GM19193 (cell line): Measurements from ENCODE around the gene MTURN.

Experiments
- POLR2A ChIP-seq: IDR thresholded peaks from 4 replicates; pipeline ENCODE4 v1.6.1; 2011; ENCODE audit not compliant: insufficient read depth, insufficient read length; ENCODE audit errors: extremely low read depth

MTURN gene

DNA sequence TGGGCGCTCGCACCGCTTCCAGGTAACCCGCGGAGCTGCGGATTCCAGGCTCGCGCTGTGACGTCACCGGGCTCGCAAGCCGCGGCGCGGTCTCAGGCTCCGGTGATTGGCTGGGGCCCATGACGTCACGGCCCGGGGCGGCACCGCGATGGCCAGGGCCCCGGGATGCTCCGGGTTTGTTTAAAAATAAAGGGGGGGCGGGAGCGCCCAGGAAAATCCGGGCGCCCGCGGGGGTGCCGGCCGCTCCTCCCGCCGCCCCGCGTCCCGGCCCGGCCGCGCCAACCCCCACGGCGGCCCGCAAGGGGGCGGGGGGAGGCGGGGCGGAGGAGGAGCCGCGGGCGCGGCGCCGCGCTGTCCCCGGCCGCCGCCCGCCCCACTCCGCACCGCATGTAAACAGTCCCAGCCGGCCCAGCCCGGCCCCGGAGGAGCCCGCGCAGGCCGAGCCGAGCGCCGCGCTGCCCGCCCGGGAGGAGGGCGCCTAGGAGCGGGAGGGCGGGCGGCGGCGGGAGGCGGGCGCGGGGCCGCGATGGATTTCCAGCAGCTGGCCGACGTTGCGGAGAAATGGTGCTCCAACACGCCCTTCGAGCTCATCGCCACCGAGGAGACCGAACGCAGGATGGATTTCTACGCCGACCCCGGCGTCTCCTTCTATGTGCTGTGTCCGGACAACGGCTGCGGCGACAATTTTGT, at the start of gene MTURN:
Gene MTURN, plus strand, starts transcription at position 376 of the 690 bp plus-strand sequence. Its CDS starts 151 bp downstream, at position 527.
- TF ChIP-seq POLR2A: no peak

- TF ChIP-seq POLR2A: no peak
Observed at GRCh38 chr7:30086529-30086928, 48.3 kb upstream of the MTURN start.

GRCh38 chr7:30087371-30087770, 47.4 kb upstream of the MTURN start:
- TF ChIP-seq POLR2A: no peak

DNA sequence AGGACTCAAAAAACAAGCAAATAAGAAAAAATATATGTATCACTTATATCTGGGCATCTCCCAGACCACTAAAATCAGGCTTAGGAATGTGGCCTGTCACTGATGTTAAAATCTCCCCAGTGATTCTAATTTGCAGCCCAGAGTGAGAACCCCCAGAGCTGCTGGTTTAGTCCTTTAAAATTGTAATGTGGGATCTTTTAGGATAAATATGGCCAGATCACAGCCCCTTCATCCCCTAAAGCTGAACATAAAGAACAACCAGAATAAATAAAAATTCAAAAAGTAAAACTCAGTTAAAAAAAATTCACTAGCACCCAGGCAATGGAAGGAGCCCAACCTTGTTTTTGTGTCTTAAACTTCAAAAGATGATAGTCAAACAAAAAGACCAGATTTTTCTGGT, 46.4 kb upstream of the MTURN start:
- TF ChIP-seq POLR2A: no peak

- TF ChIP-seq POLR2A: no peak
Observed at GRCh38 chr7:30090111-30090510, 44.7 kb upstream of the MTURN start.

DNA sequence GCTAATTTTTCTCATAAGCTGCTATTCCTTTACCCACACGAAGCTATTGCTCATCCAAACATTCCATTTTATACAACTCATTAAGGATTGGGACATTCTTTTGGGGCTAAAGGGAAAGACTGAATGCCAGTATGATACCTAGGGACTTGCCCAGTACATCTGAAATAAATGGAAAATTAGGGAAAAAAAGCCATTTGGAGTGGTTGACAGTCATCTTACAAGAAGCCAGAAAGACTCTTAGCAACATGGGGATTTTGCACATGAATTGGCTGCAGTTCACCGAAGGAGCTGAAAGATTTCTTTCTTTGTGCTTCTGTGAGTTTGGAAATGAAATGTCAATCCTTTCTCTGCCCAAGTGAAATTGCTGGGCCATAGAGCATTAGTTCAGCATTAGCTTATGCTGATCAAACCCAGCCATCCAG, 43.3 kb upstream of the MTURN start:
- no peak for TF ChIP-seq POLR2A

GRCh38 chr7:30091987-30092386, 42.8 kb upstream of the MTURN start:
- no peak for TF ChIP-seq POLR2A

DNA sequence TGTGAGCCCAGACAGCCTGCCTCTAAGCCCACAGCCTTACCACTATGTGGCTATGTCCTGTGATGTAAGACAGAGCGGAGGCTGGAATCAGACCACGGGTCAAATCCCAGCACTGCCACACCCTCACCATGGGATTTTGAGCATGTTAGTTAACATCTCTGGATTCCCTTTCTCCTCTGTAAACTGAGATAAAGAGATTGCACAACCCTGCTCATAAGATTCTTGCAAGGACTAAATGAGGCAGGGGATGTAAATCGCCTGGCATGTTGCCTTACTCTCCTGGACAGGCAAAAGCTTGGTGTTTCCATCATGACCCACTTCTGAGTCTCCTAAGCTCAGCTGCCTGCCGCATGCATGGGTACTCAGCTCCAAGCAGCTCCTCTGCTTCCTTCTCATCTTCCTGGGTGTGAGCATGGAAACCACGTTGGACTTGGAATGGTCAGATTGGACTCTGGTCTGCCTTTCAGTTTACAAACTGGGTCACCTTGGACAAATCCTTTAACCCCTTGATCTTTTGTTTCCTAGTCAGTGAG, 41.3 kb upstream of the MTURN start:
- TF ChIP-seq POLR2A: no peak

GRCh38 chr7:30102281-30102680, 32.5 kb upstream of the MTURN start:
- no peak for TF ChIP-seq POLR2A

DNA sequence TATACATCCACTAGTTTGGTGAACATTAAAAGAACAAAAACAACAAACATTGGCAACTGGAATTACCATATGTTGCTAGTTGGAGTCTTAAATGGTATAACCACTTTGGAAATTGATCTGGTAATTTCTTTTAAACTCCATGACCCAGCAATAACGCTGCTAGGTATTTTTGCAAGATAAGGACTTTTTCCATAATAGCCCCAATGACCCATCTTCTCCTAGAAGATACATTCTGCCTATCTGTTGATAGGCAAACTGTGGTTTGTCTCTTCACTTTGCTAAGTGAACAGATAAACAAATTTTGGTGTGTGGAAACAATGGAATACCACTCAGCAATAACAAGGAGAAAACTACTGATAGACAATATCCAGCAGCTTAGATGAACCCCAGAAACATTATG, 30.6 kb upstream of the MTURN start:
- TF ChIP-seq POLR2A: no peak

DNA sequence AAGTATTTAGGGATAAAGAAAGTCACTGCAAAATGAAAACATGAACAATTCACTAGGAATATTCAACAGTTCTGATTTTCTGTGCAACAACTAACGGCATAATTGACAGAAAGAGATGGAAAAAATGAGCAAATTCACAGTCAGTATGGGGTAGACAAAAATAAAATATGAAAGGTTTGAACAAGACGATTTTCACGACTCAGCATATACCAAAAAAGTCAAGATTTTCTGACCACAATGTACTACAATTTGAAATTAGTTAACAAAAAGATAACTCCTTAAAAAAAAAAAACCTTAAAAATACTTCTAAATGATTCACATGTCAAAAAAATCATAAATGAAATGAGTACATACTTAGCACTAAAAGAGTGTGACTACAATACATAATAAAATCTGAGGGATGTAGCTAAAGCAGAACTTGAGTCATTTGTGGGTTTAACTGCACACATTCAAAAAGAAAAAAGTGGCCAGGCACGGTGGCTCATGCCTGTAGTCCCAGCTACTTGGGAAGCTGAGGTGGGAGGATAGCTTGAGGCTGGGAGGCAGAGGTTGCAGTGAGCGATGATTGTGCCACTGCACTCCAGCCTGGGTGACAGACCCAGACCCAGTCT, 22.6 kb upstream of the MTURN start:
- TF ChIP-seq POLR2A: no peak

DNA sequence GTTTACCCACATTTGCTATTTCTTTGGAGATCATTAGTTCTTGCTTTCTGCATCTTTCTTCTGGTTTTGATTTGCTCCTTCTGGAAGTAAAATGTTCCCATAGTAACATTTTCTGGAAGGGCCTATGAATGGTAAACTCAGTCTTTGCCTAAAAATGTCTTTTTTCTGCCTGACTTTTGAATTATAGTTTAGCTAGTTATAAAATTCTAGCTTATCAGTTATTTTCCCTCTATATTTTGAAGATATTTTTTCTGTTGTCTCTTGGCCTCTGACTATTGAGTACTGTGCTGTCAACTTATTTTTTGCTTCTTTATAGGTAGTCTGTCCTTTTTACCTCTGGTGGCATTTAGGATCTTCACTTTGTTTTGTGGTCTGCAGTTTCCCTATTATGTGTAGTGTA, 21.6 kb upstream of the MTURN start:
- no peak for TF ChIP-seq POLR2A

DNA sequence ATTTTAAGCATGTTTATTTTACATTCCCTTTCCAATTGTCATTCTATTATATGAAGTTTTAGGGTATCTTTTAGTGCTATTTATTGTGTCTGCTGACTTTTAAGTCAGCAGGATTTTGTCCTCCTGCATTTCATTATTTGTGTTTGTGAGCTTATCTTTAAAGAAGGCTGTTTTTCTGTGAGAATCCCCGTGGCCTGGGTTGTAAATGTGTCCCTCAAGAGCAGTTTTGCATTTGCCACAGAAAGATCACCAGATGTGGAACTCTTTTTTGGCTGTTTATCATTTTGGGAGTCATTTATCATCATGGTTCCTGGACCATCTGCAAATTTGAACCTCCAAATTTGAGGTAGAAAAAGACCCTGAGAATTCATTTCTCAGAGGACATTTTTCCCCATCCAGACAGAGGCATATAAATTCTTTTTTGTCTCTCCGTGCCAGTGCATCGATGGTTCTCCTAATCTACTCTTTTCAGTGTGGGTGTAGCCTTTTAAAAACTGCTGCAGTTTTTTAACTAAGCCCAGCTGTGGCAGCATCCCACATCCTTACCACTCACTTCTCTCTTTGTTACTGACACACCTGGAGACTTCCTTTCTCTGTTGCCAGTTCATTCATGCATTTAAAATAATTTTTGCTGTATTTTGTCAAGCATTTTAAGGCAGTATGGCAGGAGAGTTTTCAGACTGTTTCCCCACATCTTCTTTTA, 20.1 kb upstream of the MTURN start:
- no peak for TF ChIP-seq POLR2A

DNA sequence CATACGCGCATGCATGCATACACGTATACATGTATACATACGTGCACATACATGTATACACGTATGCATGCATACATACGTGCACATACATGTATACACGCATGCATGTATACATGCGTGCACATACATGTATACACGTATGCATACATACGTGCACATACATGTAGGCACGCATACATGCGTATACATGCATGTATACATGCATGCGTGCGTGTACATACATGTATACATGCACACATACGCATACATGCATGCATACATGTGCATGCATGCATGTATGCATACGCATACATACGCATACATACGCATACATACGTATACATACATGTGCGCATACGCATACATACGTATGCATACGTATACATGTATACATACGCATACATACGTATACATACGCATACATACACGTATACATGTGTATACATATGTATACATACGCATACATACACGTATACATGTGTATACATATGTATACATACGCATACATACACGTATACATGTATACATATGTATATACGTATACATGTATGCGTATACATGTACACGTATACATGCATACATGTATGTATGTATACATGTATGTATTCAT, 19.0 kb upstream of the MTURN start:
- TF ChIP-seq POLR2A: no peak

- TF ChIP-seq POLR2A: no peak
Observed at GRCh38 chr7:30116771-30117170, 18.0 kb upstream of the MTURN start.
